A549 (cell line): Measurements from ENCODE around the gene PRKN.

Experiments
- NR3C1 ChIP-seq: fragments of >200 bp; sonication (Bioruptor Twin); formaldehyde crosslinking; IDR thresholded peaks from 3 replicates; pipeline ENCODE4 v1.6.1; 2017
- POLR2A ChIP-seq: IDR thresholded peaks from 2 replicates; pipeline ENCODE4 v1.6.1; 2012; ENCODE audit warnings: mild to moderate bottlenecking, low read length
- SMC3 ChIP-seq: fragments of >200 bp; sonication (Bioruptor Twin); formaldehyde crosslinking; IDR thresholded peaks from 3 replicates; pipeline ENCODE4 v1.6.1; 2018; ENCODE audit warnings: inconsistent platforms
- SREBF2 ChIP-seq: fragments of 450-650 bp; IDR thresholded peaks from 2 replicates; pipeline ENCODE4 v1.6.1; 2014; ENCODE audit warnings: mild to moderate bottlenecking, moderate library complexity
- TF ChIP-seq, protein P1 (sequence below): fragments of >200 bp; sonication (Bioruptor Twin); formaldehyde crosslinking; IDR thresholded peaks from 3 replicates; pipeline ENCODE4 v1.5.1; 2016
- TF ChIP-seq, protein P2 (sequence below): fragments of 200-600 bp; sonication (generic); IDR thresholded peaks from 2 replicates; pipeline ENCODE4 v1.6.1; 2016; ENCODE audit warnings: antibody characterized with exemption, mild to moderate bottlenecking, moderate library complexity

DNA sequence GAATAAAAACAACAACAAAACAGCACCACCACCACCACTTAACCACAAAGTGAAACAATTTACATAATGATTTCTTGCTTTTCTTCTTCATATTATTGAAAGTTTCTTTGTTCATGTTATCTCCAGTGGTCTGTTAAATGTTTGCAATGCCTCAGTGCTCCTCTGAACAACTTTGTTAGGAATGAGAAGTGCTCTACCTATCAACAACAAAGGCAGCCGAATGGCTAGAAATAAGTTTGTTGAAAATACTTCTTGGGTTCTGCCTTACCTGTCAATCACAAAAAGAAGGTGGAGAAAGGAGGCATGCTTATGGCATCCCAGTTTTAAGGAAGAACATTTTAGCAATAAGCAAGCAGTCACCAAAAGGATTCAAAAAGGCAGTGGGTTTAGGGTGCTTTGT is 490.2 kb downstream of the PRKN start:
- TF ChIP-seq, protein P1, sequence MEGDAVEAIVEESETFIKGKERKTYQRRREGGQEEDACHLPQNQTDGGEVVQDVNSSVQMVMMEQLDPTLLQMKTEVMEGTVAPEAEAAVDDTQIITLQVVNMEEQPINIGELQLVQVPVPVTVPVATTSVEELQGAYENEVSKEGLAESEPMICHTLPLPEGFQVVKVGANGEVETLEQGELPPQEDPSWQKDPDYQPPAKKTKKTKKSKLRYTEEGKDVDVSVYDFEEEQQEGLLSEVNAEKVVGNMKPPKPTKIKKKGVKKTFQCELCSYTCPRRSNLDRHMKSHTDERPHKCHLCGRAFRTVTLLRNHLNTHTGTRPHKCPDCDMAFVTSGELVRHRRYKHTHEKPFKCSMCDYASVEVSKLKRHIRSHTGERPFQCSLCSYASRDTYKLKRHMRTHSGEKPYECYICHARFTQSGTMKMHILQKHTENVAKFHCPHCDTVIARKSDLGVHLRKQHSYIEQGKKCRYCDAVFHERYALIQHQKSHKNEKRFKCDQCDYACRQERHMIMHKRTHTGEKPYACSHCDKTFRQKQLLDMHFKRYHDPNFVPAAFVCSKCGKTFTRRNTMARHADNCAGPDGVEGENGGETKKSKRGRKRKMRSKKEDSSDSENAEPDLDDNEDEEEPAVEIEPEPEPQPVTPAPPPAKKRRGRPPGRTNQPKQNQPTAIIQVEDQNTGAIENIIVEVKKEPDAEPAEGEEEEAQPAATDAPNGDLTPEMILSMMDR: no peak
- TF ChIP-seq SREBF2 (no peak), POLR2A (no peak), NR3C1 (no peak), SMC3 (no peak)
- TF ChIP-seq, protein P2, sequence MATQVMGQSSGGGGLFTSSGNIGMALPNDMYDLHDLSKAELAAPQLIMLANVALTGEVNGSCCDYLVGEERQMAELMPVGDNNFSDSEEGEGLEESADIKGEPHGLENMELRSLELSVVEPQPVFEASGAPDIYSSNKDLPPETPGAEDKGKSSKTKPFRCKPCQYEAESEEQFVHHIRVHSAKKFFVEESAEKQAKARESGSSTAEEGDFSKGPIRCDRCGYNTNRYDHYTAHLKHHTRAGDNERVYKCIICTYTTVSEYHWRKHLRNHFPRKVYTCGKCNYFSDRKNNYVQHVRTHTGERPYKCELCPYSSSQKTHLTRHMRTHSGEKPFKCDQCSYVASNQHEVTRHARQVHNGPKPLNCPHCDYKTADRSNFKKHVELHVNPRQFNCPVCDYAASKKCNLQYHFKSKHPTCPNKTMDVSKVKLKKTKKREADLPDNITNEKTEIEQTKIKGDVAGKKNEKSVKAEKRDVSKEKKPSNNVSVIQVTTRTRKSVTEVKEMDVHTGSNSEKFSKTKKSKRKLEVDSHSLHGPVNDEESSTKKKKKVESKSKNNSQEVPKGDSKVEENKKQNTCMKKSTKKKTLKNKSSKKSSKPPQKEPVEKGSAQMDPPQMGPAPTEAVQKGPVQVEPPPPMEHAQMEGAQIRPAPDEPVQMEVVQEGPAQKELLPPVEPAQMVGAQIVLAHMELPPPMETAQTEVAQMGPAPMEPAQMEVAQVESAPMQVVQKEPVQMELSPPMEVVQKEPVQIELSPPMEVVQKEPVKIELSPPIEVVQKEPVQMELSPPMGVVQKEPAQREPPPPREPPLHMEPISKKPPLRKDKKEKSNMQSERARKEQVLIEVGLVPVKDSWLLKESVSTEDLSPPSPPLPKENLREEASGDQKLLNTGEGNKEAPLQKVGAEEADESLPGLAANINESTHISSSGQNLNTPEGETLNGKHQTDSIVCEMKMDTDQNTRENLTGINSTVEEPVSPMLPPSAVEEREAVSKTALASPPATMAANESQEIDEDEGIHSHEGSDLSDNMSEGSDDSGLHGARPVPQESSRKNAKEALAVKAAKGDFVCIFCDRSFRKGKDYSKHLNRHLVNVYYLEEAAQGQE: no peak
